GM10248 (cell line): ENCODE data around the gene PLEKHA7.

Experiments
- CTCF ChIA-PET: fragments of 300-600 bp; sonication (Branson Sonifier 250); formaldehyde crosslinking; extraction: SDS; loops from one replicate; lab custom pipeline; 2021; ENCODE audit warnings: antibody characterized with exemption; lab: Yijun Ruan, JAX
- POLR2A ChIA-PET: fragments of 350-650 bp; sonication (Branson Sonifier 250); formaldehyde crosslinking; extraction: SDS; loops from one replicate; lab custom pipeline; 2020; ENCODE audit warnings: antibody characterized with exemption; lab: Yijun Ruan, JAX
- DNase-seq: peaks from one replicate; pipeline ENCODE4 v3.0.0; 2012; ENCODE audit errors: extremely low spot score
- CTCF ChIP-seq: IDR thresholded peaks from 2 replicates; pipeline ENCODE4 v1.5.1; 2012; ENCODE audit warnings: mild to moderate bottlenecking, low read depth; ENCODE audit errors: extremely low read depth, missing control alignments, control extremely low read depth

The PLEKHA7 gene

GRCh38 chr11:16827139-16827538, 187.1 kb downstream of the PLEKHA7 start:
- POLR2A ChIA-PET: interaction anchor here (0.5 to 0.7 kb wide), 3 partner anchors 246 to 1057 kb away, joined by 3 to 6 read pairs (median 5); partner anchors contain the start of gene RPS13
- no peak for TF ChIP-seq CTCF
- no peak for DNase-seq
- CTCF ChIA-PET: interaction anchor here (0.9 to 2.5 kb wide), 6 partner anchors 13 to 236 kb away, joined by 3 to 7 read pairs (median 3); no protein-coding TSS in a partner anchor

- no peak for DNase-seq
- ChIA-PET POLR2A (no interaction called here), CTCF (interaction anchor here (1.6 to 6.7 kb wide), 2 partner anchors 14 to 39 kb away, joined by 4 to 59 read pairs; no protein-coding TSS in a partner anchor)
- TF ChIP-seq CTCF: no peak
These were observed 188.2 kb downstream of the PLEKHA7 start for GRCh38 chr11:16825968-16826367.

DNA sequence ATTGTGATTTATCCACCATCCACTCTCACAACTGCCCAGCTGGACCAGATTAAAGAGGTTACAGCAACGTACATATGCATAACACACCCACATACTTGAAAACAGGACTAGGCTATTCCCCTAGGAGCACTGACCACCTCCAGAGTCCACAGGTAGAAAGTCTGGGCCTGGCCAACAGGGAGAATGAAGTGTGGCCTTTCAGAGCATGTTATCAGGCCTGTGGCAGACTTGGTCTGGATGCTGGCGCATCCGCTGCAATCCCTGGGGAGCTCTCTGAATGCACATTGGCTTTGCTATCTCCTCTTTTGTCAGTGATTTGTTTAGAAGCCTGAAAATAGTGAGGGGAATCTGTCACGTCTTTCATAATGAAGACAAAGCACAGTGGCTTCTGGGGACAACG, 189.1 kb downstream of the PLEKHA7 start:
- ChIA-PET POLR2A (no interaction called here), CTCF (interaction anchor here (1.0 to 6.7 kb wide), 4 partner anchors 13 to 238 kb away, joined by 3 to 59 read pairs (median 4); no protein-coding TSS in a partner anchor)
- DNase-seq: no peak
- TF ChIP-seq CTCF: no peak

GRCh38 chr11:16820324-16821092, 193.7 kb downstream of the PLEKHA7 start:
- POLR2A ChIA-PET: no interaction called here
- CTCF ChIA-PET: interaction anchor here (0.7 to 6.7 kb wide), 53 partner anchors 9 to 1127 kb away, joined by 3 to 69 read pairs (median 5); no protein-coding TSS in a partner anchor
- peak; percentile 78 for DNase-seq
- peak; percentile 87 for TF ChIP-seq CTCF

DNA sequence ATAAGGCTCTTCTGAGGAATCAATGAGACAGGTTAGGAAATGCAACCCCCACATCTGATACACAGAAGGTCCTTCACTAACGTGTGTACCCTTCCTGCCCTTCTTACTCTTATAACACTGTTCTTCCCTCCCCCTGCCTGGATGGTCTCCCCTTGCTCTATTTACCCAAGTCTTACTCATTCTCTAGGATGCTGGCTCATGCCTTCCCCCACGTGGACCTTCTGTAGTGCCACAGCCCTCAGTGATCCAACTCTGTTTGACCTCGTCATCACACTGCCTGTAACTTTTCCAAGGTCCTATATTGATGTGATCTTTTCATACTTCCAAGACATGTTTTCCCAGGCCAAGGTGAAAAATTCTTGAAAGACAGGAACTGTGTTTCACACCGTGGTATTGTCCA, 195.9 kb downstream of the PLEKHA7 start:
- no peak for TF ChIP-seq CTCF
- CTCF ChIA-PET: interaction anchor here (10.3 kb wide), 1 partner anchor 32 kb away, joined by 80 read pairs; no protein-coding TSS in a partner anchor
- POLR2A ChIA-PET: no interaction called here
- DNase-seq: no peak

DNA sequence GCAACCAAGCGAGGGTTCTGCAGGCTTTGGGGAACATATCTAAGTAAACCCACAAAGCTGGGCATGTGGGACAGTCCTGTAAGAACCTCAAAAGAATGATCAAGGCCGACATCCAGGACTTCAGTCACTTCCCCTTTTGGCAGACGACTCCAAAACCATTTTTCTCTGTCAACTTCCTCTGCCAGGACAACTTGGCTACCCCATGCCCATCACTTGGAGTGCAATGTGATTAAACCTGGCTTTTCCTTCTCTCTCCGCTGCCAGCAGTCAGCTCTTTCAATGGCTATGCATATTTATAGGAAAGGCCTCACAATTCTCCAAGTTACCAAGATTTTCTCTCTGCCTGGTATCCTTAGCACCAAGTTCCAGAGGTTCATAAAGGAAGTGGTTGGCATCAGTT, 196.9 kb downstream of the PLEKHA7 start:
- ChIA-PET CTCF (interaction anchor here (1.1 to 10.3 kb wide), 2 partner anchors 31 to 246 kb away, joined by 7 to 80 read pairs; no protein-coding TSS in a partner anchor), POLR2A (no interaction called here)
- no peak for TF ChIP-seq CTCF
- DNase-seq: no peak
